NCI-H1436 treated with DMSO at 0.1 percent for 48 hours (cell line): ENCODE measurements around the gene ELANE.
"Not testable (repeated sequence)": the region's sequence is repeated elsewhere in the genome, so short reads cannot be mapped to it uniquely, and the experiment has no call there.

Experiments
- DNase-seq: peaks from one replicate; lab custom pipeline; 2025; lab: John Stamatoyannopoulos, UW

The ELANE gene

GRCh38 chr19:879711-880438 is 27.8 kb downstream of the ELANE start:
- no peak for DNase-seq

DNA sequence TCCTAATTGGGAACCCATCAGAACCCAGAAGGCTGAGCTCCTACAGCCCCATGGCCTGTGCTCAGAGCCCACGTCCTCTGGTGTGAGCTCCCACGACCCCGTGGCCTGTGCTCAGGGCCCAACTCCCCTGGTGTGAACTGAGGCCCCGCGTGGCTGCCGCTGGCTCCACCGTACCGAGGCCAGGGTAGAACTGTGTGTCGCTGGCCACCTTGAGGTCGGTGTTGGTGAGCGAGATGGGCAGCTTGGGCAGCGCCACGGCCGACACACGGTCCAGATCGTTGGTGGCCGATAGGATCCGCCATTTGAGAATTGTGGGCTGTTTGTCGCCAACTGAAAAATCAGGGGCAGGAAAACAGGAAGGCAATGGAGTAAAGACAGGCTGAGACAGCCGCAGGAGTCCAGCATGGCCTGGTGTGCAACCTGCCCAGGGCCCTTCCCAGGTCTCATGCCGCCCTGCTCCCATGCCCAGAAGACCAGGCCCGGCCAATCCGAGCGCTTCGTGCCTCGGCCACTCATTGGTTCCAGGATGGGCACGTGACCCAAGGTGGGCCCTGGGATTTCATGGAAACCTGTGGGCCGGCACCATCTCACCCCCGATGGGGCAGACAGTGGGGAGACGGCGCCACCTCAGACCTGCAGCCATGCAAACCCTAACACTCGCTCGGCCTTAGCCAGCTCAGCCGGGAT is 29.4 kb downstream of the ELANE start:
- no peak for DNase-seq

DNA sequence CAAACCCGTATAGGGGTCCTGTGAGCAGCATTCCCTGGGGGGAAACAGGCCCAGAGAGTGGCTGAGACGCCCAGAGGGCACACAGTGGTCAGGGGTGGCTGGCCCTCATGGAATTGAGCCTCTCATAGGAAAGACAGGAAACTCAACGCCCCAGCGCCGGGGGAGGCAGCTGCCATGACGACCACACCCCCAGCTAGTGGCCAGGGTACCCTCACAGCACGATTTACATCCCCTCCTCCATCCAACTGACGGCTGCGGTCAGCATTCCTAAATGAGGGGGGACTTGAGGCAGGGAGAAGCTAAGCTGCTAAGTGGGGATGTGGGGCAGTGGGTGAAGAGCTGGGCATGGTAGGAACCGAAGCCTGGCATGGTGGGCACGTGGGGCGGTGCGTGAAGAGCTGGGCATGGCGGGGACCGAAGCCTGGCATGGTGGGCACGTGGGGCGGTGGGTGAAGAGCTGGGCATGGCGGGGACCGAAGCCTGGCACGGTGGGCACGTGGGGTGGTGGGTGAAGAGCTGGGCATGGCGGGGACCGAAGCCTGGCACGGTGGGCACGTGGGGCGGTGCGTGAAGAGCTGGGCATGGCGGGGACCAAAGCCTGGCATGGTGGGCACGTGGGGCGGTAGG is 30.9 kb downstream of the ELANE start:
- DNase-seq: no peak

DNA sequence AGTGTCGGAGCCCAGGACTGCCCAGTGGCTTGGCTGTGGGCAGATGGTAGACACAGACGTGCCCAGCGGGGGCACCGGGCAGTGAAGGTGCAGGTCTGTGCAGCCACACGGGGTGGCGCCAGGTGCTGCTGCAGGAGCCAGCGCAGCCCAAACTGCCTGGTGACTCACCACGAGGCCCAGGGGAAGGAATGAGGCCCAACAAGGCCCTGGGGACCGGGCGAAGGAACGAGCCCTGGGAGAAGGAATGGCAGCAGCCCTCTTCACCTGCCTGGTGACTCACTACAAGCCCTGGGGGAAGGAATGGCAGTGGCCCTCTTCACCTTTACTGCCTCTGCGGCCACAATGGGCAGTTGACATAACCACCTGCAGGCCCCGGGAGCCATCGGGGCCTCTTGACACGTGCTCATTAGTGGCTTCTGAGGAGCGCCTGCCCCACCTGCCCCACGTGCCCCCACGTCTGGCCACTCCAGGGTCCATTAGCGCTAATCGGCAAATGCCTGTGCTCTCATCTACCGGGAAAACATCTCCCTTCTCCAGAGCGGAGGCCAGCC is 31.6 kb downstream of the ELANE start:
- no peak for DNase-seq

GRCh38 chr19:884420-885211 is 32.5 kb downstream of the ELANE start:
- no peak for DNase-seq

GRCh38 chr19:885536-886224 is 33.6 kb downstream of the ELANE start:
- no peak for DNase-seq

DNA sequence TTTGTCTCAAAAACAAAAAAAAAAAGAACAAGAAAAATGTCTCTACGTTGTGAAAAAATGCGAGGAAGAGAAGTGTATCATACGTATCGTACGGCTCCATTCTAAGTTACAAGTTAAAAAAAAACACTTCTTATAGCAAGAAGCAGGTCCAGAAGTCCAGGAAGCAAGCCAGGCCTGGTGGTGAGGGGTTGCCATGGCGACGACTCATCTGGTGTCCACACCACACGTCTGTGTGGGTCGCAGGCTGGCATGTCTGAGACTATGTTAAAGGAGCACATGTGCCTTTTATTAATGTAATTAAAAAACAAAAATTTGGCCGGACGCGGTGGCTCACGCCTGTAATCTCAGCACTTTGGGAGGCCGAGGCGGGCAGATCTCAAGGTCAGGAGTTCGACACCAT is 35.0 kb downstream of the ELANE start:
- no peak for DNase-seq

DNA sequence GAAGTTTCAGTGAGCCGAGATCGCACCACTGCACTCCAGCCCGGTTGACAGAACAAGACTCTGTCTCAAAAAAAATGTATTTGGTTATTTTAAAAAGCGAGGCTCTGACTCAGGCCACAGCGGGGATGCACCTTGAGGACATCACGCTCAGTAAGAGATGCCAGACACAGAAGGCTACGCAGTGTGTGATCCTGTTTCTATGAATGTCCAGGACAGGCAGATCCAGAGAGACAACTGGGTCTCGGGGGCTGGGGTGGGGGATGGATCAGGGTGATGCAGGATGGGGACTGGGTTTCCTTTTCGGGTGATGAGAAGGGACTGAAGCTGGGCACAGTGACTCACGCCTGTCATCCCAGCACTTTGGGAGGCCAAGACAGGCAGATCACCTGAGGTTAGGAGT is 35.5 kb downstream of the ELANE start:
- DNase-seq: no peak

- no peak for DNase-seq
Measured at GRCh38 chr19:888581-889385, 36.7 kb downstream of the ELANE start.

- DNase-seq: no peak
Measured at GRCh38 chr19:889662-890295, 37.7 kb downstream of the ELANE start.

GRCh38 chr19:890831-891230 is 38.7 kb downstream of the ELANE start:
- no peak for DNase-seq

- not testable (repeated sequence) for DNase-seq
Measured at GRCh38 chr19:891421-892200, 39.5 kb downstream of the ELANE start.

- DNase-seq: no peak
Measured at GRCh38 chr19:892243-892893, 40.3 kb downstream of the ELANE start.

DNA sequence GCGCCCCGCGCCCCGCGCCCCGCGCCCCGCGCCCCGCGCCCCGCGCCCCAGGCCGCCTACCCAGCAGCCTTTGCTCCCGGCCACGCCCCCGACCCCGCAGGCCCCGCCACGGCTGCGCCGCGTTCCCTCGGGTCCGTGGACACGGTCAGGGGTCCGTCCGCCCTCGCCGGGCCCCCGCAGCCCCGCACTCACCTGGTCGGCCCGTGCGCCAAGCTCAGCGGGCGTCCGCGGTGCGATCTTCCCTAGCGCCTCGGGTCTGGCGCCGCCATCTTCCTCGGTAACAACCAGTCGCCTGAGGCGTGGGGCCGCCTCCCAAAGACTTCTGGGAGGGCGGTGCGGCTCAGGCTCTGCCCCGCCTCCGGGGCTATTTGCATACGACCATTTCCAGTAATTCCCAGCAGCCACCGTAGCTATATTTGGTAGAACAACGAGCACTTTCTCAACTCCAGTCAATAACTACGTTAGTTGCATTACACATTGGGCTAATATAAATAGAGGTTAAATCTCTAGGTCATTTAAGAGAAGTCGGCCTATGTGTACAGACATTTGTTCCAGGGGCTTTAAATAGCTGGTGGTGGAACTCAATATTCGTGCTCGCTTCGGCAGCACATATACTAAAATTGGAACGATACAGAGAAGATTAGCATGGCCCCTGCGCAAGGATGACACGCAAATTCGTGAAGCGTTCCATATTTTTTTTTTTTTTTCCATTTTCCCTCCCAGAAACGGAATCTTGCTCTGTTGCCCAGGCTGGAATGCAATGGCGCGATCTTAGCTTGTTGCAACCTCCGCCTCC is 41.0 kb downstream of the ELANE start, which contains the start of the genes MED16 and RNU6-9:
TSS of gene MED16 (minus strand) at position 294 of the 796 bp plus-strand sequence. CDS start 2,056 bp downstream, outside the sequence.
TSS of gene RNU6-9 (plus strand) at position 591 of the 796 bp plus-strand sequence.
- peak; percentile 64 for DNase-seq

DNA sequence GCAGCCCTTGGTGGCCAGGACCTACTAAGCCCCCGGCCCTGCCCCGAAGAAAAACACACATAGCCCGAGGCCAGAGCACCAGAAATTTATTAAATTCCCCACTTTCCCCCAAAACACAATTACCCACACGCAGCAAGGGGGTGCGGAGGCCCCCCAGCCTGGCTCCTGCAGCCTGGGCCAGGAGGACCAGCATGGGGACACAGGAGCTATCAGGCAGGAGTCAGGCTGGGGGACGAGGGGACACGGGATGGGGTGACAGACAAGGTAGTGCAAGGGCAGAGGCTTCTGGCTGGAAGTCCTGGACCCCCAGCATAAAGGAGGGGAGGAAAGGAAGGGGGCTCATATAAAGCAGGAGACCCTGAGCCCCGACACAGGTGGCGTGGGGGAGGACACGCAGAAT is 44.3 kb downstream of the ELANE start:
- no peak for DNase-seq

- DNase-seq: no peak
Measured at GRCh38 chr19:896999-897398, 44.9 kb downstream of the ELANE start.

GRCh38 chr19:897442-898039 is 45.4 kb downstream of the ELANE start:
- no peak for DNase-seq
